Measurements from ENCODE around the gene CMIP. TPM values are rescaled to one million over a fixed set of nuclear protein-coding genes. Genes with fewer than 3 reads are reported as not detected.

CMIP gene
- total RNA-seq, 1 experiment from 2014 or later: 63.7 TPM

- TF ChIP-seq ATF6 (CRISPR knock-in tag; IDR thresholded peaks at IDR 0.05): no peak
- no peak for TF ChIP-seq AFF4 (CRISPR knock-in tag; IDR thresholded peaks at IDR 0.05; ENCODE audit: borderline replicate concordance)
- no peak for TF ChIP-seq KAT7 (CRISPR knock-in tag; IDR thresholded peaks at IDR 0.05; ENCODE audit: borderline replicate concordance)
Observed at GRCh38 chr16:81394966-81395655, 49.5 kb upstream of the CMIP start (continued).

GRCh38 chr16:81397058-81397878 is 47.3 kb upstream of the CMIP start:
- H3K9me3 Mint-ChIP-seq: peaks cover 16% of the 10 kb centered on the region
- ATAC-seq (no peak), DNase-seq (ENCODE audit: low spot score) (no peak)
- no peak for TF ChIP-seq ZNF317 (CRISPR knock-in tag; IDR thresholded peaks at IDR 0.05; ENCODE audit: borderline replicate concordance, low read depth)
- TF ChIP-seq ZBTB21 (CRISPR knock-in tag; IDR thresholded peaks at IDR 0.05; ENCODE audit: borderline replicate concordance): no peak
- TF ChIP-seq NFYB (CRISPR knock-in tag; conservative IDR thresholded peaks at IDR 0.05; ENCODE audit: low read depth): no peak
- TF ChIP-seq FOXP4 (CRISPR knock-in tag; IDR thresholded peaks at IDR 0.05): no peak
- no peak for TF ChIP-seq PREB (CRISPR knock-in tag; IDR thresholded peaks at IDR 0.05; ENCODE audit: borderline replicate concordance)
- no peak for TF ChIP-seq TCF7 (CRISPR knock-in tag; IDR thresholded peaks at IDR 0.05; ENCODE audit: low read depth)
- TF ChIP-seq GRHL2 (CRISPR knock-in tag; IDR thresholded peaks at IDR 0.05; ENCODE audit: insufficient replicate concordance, severe bottlenecking): no peak
- ChIA-PET CTCF (interaction anchor here (1.3 kb wide), 1 partner anchor 300 kb away, joined by 3 read pairs; no protein-coding TSS in a partner anchor), POLR2A (no interaction called here)
- peaks cover 4% of the 10 kb centered on the region; the same call in 1 of the 2 replicates for H3K36me3 Mint-ChIP-seq
- no peaks in the 10 kb centered on the region for H3K4me1 Mint-ChIP-seq
- H3K27me3 Mint-ChIP-seq (ENCODE audit: low read depth): no peaks in the 10 kb centered on the region; the same call in 1 of the 2 replicates
- no peak overlapping the region; the same call in 1 of the 2 replicates for H3K27ac Mint-ChIP-seq
- no peak overlapping the region for H3K4me3 Mint-ChIP-seq

All from WTC11 (cell line).